ELR (cell line): ENCODE data around the gene EHMT1.
A peak's percentile ranks its signal among the peaks of the same experiment; 100 is the strongest.
"Not testable (repeated sequence)": the region's sequence is repeated elsewhere in the genome, so short reads cannot be mapped to it uniquely, and the experiment has no call there.

ENCODE experiments used
- DNase-seq: peaks from one replicate; pipeline ENCODE4 v3.0.0-alpha.2; 2015; ENCODE audit warnings: low read depth

Gene EHMT1

DNA sequence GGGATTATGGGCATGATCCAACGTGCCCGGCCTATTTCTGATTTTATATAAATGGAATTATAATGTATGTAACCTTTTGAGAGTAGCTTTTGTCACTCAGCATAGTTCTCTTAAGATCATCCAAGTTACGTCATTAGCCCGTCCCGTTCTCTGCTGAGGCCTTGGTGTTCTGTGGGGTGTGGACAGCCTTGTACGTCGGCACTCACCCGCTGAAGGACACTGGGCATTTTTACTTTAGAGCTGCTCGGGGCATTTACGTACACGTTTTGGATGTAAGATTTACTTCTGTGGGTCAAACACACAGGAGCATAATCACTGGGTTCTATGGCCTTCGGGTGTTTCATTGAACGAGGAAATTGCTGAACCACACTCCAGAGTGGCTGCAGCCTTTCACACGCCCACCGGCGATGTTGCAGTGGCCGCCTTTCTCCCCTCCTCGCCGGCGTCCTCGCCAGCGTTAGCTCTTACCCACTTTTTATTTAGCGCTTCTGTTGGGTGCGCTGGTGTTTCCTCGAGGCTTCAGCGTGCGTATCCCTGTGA, 101.8 kb downstream of the EHMT1 start:
- no peak for DNase-seq

DNA sequence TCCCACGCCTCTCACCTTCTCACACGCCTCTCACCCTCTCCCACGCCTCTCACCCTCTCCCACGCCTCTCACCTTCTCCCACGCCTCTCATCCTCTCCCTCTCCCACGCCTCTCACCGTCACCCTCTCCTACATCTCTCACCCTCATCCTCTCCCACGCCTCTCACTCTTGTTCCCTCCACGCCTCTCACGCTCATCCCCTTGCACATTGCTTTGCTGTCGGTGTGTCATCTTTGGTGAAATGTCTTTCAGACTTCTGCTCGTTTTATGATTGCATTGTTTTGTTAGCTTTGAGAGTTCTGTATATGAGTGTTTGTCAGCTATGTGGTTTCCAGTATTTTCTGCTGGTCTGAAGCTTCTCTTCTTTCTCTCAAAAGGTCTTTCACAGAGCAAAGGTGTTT, 102.7 kb downstream of the EHMT1 start:
- no peak for DNase-seq

GRCh38 chr9:137721899-137722298, 103.1 kb downstream of the EHMT1 start:
- no peak for DNase-seq

DNA sequence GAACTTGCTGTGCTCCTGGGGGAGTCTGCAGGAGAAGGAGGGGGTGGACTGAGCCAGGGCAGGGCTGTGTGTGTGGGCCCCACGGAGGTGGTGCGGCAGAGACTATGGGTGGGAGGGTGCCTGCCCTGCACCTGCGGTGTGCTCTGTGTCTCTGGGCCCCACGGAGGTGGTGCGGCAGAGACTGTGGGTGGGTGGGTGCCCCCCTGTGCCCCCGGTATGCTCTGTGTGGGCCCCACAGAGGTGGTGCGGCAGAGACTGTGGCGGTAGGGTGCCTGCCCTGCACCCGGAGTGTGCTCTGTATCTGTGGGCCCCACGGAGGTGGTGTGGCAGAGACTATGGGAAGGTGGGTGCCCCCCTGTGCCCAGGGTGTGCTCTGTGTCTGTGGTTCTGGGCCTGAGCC, 103.7 kb downstream of the EHMT1 start:
- no peak for DNase-seq

- DNase-seq, result not testable (repeated sequence)
Measured at GRCh38 chr9:137723356-137723755, 104.6 kb downstream of the EHMT1 start.

DNA sequence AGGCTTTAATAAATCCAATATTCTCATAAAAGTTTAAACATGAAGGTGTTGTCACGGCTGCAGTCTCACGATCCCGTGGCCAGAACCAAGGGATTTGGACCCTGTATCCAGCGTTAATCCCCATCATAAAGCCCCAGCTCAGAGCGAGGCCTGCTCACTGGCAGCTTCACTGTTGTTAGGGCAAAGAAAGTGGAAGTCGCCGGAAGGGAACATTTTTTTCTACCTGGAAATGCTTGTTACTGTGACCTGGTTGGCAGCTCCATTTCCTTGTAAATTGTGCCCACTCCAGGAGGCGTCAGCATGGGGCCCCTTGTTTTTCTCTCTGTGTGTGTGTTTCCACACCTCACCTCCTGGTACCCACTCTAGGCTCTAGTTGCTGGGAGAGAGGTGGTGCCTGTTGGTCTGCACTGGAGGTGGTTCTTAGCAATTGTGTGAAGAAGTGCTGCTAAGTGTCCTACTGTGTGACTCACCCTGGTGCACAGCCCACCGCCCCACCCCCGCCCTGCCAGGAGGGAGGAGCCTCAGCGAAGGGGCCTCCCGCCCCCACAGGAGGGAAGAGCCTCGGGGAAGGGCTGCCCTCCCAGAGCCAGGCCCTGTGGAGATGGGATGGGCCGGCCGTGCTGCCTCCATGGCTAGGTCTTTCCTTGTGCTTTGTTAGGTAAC, 105.1 kb downstream of the EHMT1 start:
- DNase-seq, result peak; percentile 7

GRCh38 chr9:137724818-137725240, 106.0 kb downstream of the EHMT1 start:
- peak; percentile 8 for DNase-seq

GRCh38 chr9:137725598-137725997, 106.8 kb downstream of the EHMT1 start:
- no peak for DNase-seq

DNA sequence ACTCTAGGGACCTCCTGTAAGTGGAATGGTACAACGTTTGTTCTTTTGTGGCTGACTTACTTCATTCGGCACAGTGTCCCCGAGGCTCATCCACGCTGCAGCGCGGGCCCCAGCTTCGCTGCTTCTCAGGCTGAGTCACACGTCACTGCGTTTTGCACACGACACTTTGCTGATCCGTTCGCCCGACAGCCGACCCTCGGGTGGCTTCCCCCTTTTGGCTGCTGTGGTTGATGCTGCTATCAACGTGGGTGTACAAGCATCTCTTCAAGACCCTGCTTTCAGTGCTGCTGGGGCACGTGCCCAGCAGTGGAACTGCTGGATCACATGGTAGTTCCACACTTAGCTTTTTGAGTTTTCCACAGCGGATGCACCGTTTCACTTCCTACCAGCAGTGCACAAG, 107.5 kb downstream of the EHMT1 start:
- not testable (repeated sequence) for DNase-seq

GRCh38 chr9:137726764-137727163, 108.0 kb downstream of the EHMT1 start:
- no peak for DNase-seq

- no peak for DNase-seq
Measured at GRCh38 chr9:137727716-137728115, 108.9 kb downstream of the EHMT1 start.

DNA sequence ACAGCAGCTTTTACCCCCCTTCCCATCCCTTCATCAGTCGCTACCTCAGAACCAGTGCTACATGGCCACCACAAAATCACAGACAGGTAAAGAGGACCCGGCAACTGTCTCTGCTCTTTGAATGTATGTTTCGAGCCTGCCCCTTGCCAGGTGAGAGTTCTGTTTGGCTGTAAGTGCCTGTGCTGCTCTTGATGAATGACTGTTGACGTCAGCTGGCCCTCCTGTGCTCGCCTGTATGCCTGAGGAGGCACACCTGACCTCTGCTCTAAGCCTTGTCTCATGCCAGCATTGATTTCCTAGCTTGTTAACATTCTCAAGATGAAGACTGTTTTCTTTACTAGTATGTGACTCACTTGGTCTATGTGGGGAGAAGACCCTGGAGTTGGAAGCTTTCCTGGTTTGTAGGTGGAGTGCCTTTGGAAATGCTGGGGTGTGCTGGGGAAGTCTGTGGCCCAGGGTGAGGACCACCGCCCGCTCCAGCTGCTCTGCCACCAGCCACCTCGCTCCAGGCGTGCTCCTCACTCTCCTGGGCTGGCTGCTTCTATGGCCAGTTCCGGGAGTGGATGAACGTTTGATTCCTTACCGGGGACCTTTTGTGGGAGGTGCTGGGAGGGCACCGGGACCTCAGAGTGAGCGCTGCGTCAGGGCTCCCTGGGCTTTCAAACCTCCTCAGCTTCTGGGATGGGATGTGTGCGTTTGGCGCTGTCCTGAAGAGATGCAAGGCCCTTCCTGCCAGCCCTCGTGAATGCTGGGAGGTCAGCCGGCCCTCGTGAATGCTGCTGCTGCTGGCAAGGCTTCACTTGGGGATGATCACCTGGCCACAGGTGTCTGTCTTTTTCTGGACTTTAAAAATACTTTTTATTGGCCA, 109.9 kb downstream of the EHMT1 start:
- DNase-seq, result no peak

- DNase-seq, result no peak
Measured at GRCh38 chr9:137731216-137731946, 112.6 kb downstream of the EHMT1 start.

DNA sequence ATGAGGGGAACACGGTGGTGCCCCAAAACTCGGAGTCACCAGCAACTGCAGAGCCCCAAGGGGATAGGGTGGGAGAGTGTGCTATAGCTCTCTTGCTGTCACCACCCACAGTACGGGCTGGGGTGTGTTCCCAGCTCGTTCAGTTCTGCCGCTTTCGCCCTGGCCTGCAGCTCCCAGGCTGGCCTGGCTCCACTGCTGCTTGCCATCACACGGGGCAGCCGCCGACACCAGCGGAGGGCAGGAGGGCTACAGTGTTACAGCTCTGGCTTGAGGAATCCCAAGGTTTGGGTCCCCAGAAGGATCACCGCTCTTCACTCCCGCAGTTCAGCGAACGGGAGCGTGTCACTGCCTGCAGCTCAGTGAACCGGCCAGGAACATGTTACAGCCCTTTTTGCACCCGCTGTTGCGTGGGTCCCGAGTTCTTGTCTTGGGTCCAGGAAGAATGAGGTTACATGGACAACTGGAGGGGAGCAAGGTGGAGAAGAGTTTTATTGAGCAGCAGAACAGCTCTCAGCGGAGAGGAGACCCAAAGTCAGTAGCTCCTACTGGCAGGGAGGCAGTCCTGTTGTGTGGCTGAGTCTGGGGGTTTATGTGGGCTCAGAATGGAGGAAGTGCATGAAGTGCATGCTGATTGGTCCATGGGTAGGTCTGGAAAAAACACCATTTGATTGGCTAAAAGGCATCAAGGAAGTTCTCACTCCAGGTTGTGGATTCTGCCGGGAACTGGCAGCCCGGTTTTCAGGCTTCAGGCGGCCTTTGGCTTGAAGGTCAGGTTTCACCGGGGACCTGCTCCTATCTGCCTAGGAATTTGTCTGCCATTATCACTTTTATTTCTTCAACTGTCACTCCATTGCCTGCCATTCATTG, 113.4 kb downstream of the EHMT1 start:
- no peak for DNase-seq

DNA sequence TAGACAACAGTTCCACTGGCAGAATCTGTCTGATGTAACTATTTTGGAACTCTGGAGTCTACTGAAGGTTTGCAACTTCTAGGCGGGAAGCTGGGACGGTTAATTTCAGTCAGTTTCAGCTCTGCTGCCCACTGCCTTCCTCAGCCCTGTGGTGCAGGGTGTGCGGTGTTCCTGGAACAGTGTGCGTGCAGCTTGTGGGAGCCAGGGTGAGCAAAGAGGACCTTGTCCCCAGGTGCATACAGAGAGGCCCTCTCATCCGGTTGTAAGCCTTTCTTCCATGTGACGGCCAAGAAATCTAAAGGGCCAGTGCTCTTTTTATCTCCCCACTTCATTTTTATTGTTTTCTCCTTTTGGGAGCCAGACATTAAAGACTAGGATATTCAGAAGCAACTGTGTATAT, 114.6 kb downstream of the EHMT1 start:
- no peak for DNase-seq

- DNase-seq, result no peak
Measured at GRCh38 chr9:137734181-137734580, 115.4 kb downstream of the EHMT1 start.

- not testable (repeated sequence) for DNase-seq
Measured at GRCh38 chr9:137738182-137738696, 119.4 kb downstream of the EHMT1 start.

DNA sequence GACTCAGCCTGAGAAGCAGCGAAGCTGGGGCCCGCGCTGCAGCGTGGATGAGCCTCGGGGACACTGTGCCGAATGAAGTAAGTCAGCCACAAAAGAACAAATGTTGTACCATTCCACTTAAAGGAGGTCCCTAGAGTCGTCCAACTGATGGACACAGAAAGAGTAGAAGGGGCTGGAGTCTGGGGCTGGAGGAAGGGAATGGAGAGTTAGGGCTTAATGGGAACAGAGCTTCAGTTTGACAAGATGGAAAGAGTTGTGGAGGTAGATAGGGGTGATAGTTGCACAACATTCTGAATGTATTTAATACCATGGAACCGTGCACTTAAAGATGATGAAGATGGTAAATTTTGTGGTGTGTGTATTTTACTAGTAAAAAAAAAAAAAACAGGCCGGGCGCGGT, 119.9 kb downstream of the EHMT1 start:
- DNase-seq, result no peak

DNA sequence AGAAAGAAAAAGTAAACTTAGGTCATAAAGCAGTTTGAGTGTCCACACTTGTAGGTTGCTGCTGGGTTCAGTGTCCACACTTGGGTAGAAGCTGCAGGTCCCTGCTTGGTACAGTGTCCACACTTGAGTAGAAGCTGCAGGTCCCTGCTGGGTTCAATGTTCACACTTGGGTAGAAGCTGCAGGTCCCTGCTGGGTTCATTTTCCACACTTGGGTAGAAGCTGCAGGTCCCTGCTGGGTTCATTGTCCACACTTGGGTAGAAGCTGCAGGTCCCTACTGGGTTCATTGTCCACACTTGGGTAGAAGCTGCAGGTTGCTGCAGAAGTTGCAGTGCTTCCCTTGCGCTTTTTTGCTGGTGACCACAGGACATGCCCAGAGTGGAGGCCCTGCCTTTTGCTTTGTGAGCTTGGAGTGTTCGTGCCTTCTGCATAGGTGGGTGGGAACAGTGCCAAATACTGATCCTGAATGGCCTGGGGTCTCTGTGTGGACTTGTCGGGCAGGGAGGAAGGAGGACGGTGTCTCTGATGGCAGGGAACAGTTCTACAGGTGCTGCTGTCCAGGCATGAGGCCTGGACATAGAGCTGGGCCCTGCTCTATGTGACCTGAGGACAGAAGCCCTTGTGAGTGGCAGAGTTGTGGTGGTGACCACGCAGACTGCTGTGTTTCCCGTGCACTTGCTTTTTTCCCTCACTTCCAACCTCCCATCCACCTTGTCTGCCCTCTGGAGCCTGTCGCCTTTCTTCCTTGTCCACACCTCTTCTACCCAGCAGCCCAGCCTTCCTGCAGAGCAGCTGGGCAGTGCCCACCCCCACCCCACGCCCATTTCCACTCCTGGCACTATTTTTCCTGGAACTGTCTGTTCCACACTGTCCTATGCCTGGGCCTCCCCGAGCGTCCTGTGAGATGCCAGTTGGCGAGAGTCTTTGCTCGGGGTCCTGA, 120.8 kb downstream of the EHMT1 start:
- DNase-seq, result no peak

DNA sequence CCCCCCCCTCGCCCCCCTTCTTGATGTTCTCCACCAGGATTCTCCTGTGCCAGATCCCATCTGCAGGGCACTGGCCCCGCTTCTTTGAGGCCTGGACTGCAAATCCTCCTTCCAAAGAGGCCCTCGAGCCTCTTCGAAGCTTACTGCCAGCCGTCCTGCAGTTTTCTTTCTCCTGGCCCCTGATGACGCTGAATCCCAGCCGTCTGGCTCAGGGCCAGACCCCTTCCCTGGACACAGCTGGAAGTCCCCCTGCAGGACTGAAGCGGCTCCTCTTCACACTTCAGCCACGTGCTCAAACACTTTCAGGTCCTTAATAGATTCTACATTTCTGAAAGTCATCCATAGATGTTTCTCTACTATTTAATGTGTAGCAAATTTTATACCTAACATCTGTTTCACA, 121.5 kb downstream of the EHMT1 start:
- no peak for DNase-seq
